ENCODE results near the gene GATB.

GATB gene

DNA sequence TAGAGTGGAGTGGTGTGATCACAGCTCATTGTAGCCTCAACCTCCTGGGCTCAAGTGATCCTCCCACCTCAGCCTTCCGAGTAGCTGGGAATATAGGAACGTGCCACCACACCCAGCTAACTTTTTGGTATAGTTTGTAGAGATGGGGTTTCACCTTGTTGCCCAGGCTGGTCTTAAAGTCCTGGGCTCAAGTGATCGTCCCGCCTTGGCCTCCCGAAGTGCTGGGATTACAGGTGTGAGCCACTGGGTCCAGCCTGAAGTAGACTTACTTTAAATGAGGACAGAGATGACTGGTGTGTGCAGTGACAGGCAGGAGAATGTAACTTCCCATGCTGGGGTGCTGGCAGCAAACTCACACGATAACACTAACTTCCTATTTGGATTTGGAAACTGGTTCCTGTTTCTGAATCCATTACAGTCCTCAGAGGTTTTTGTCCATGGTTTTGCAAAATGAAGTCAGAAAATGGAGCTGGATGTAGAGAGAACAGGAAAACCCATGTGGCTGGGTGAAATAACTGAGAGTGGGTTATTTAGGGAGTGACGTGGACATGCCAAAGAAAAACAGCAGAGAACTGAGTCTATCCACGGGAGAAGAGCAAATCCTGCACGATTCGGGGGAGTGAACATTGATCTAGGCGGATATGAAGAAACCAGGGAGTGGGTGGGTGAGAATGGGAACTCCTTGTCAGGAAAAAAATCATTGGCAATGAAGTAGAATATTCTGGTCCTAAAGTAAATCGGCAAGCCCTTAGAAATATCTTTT lies 95.6 kb downstream of the GATB start:
- Histone ChIP-seq H3K9me3 (ENCODE audit: control insufficient read depth, insufficient read depth, low read depth, low read length) (no peaks in the 10 kb centered on the region), H3K4me1 (ENCODE audit: control insufficient read depth, insufficient read depth, low read length) (no peaks in the 10 kb centered on the region), H3K27ac (ENCODE audit: extremely low read depth, low read depth, low read length) (no peak overlapping the region), H3K36me3 (ENCODE audit: control insufficient read depth in 2 of 2, insufficient read depth in 1 of 2, low read length in 2 of 2) (peaks cover 0 to 3% of the 10 kb centered on the region in 2 experiments; a peak in 1 of 3 replicates), H3K4me3 (ENCODE audit: low read depth, low read length) (no peak overlapping the region)
- ChIA-PET POLR2A (no interaction called here), CTCF (no interaction called here)
- TF ChIP-seq ZNF624 (tag by site-specific recombination; IDR thresholded peaks at IDR 0.05), result no peak

- Histone ChIP-seq H3K36me3 (ENCODE audit: control insufficient read depth in 2 of 2, insufficient read depth in 1 of 2, low read length in 2 of 2) (peaks cover 0 to 3% of the 10 kb centered on the region in 2 experiments; a peak in 1 of 3 replicates), H3K4me1 (ENCODE audit: control insufficient read depth, insufficient read depth, low read length) (no peaks in the 10 kb centered on the region), H3K9me3 (ENCODE audit: control insufficient read depth, insufficient read depth, low read depth, low read length) (no peaks in the 10 kb centered on the region), H3K4me3 (ENCODE audit: low read depth, low read length) (no peak overlapping the region), H3K27ac (ENCODE audit: extremely low read depth, low read depth, low read length) (no peak overlapping the region)
- POLR2A ChIA-PET, result no interaction called here
- TF ChIP-seq ZNF37A (tag by site-specific recombination; IDR thresholded peaks at IDR 0.05) (no peak), ZNF426 (tag by site-specific recombination; IDR thresholded peaks at IDR 0.05) (no peak), MYNN (tag by site-specific recombination; IDR thresholded peaks at IDR 0.05; ENCODE audit: borderline replicate concordance) (no peak), ZNF664 (tag by site-specific recombination; IDR thresholded peaks at IDR 0.05) (no peak), YY2 (tag by site-specific recombination; IDR thresholded peaks at IDR 0.05) (no peak), ZNF157 (tag by site-specific recombination; IDR thresholded peaks at IDR 0.05) (no peak), SETDB1 (IDR thresholded peaks at IDR 0.05; ENCODE audit: insufficient read length, low read length) (no peak), ZNF175 (tag by site-specific recombination; IDR thresholded peaks at IDR 0.05) (no peak), ZNF18 (tag by site-specific recombination; IDR thresholded peaks at IDR 0.05) (no peak), ZNF10 (tag by site-specific recombination; IDR thresholded peaks at IDR 0.05) (no peak), ZNF785 (tag by site-specific recombination; IDR thresholded peaks at IDR 0.05) (no peak), ZNF660 (tag by site-specific recombination; IDR thresholded peaks at IDR 0.05) (no peak), PRDM1 (tag by site-specific recombination; IDR thresholded peaks at IDR 0.05) (no peak), ZNF350 (tag by site-specific recombination; IDR thresholded peaks at IDR 0.05) (no peak), ZBTB8A (tag by site-specific recombination; IDR thresholded peaks at IDR 0.05) (no peak), ZNF677 (tag by site-specific recombination; IDR thresholded peaks at IDR 0.05) (no peak)
- TF ChIP-seq, protein P1, sequence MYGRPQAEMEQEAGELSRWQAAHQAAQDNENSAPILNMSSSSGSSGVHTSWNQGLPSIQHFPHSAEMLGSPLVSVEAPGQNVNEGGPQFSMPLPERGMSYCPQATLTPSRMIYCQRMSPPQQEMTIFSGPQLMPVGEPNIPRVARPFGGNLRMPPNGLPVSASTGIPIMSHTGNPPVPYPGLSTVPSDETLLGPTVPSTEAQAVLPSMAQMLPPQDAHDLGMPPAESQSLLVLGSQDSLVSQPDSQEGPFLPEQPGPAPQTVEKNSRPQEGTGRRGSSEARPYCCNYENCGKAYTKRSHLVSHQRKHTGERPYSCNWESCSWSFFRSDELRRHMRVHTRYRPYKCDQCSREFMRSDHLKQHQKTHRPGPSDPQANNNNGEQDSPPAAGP (tag by site-specific recombination; IDR thresholded peaks at IDR 0.05), result no peak
- TF ChIP-seq, protein P2, sequence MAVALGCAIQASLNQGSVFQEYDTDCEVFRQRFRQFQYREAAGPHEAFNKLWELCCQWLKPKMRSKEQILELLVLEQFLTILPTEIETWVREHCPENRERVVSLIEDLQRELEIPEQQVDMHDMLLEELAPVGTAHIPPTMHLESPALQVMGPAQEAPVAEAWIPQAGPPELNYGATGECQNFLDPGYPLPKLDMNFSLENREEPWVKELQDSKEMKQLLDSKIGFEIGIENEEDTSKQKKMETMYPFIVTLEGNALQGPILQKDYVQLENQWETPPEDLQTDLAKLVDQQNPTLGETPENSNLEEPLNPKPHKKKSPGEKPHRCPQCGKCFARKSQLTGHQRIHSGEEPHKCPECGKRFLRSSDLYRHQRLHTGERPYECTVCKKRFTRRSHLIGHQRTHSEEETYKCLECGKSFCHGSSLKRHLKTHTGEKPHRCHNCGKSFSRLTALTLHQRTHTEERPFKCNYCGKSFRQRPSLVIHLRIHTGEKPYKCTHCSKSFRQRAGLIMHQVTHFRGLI (tag by site-specific recombination; IDR thresholded peaks at IDR 0.05), result no peak
- TF ChIP-seq, protein P3, sequence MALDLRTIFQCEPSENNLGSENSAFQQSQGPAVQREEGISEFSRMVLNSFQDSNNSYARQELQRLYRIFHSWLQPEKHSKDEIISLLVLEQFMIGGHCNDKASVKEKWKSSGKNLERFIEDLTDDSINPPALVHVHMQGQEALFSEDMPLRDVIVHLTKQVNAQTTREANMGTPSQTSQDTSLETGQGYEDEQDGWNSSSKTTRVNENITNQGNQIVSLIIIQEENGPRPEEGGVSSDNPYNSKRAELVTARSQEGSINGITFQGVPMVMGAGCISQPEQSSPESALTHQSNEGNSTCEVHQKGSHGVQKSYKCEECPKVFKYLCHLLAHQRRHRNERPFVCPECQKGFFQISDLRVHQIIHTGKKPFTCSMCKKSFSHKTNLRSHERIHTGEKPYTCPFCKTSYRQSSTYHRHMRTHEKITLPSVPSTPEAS (tag by site-specific recombination; IDR thresholded peaks at IDR 0.05), result no peak
- TF ChIP-seq, protein P4, sequence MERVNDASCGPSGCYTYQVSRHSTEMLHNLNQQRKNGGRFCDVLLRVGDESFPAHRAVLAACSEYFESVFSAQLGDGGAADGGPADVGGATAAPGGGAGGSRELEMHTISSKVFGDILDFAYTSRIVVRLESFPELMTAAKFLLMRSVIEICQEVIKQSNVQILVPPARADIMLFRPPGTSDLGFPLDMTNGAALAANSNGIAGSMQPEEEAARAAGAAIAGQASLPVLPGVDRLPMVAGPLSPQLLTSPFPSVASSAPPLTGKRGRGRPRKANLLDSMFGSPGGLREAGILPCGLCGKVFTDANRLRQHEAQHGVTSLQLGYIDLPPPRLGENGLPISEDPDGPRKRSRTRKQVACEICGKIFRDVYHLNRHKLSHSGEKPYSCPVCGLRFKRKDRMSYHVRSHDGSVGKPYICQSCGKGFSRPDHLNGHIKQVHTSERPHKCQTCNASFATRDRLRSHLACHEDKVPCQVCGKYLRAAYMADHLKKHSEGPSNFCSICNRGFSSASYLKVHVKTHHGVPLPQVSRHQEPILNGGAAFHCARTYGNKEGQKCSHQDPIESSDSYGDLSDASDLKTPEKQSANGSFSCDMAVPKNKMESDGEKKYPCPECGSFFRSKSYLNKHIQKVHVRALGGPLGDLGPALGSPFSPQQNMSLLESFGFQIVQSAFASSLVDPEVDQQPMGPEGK (tag by site-specific recombination; IDR thresholded peaks at IDR 0.05), result no peak
- CTCF ChIA-PET, result no interaction called here
Measured at GRCh38 chr4:151664289-151664688, 96.5 kb downstream of the GATB start.

Data from HEK293 (cell line).